Caco-2 (cell line): ENCODE data around the gene MAML2. TPM values are rescaled to one million over a fixed set of nuclear protein-coding genes. Genes with fewer than 3 reads are reported as not detected.

Experiments used
- BruUV-seq: library from RNA; stranded (reverse); fragments of 400-500 nt; replicated peaks from 2 replicates; lab custom pipeline; 2021; lab: Mats Ljungman, UMichigan
- CTCF ChIA-PET: fragments of 300-600 bp; sonication (Branson Sonifier 250); formaldehyde crosslinking; loops from one replicate; lab custom pipeline; 2022; ENCODE audit warnings: antibody characterized with exemption; lab: Charles Lee
- POLR2A ChIA-PET: fragments of 300-600 bp; sonication (Branson Sonifier 250); formaldehyde crosslinking; loops from one replicate; lab custom pipeline; 2022; ENCODE audit warnings: antibody characterized with exemption; lab: Charles Lee
- DNase-seq, 2 experiments: peaks; one replicate each; pipeline versions ENCODE4 v3.0.0 to v3.0.0-alpha.2; 2020 to 2022
- H3K27me3 ChIP-seq: replicated peaks from 2 replicates; pipeline ENCODE4 v1.6.0; 2011; ENCODE audit warnings: low read length; ENCODE audit not compliant: control insufficient read depth, insufficient read depth
- H3K36me3 ChIP-seq: 2 replicates; pipeline ENCODE4 v1.5.1; 2011; ENCODE audit warnings: low read length; ENCODE audit not compliant: control insufficient read depth, insufficient read depth
- H3K4me1 ChIP-seq: fragments of 250-450 bp; sonication (Bioruptor Pico); 2 replicates; pipeline ENCODE4 v1.5.1; 2020; ENCODE audit warnings: mild to moderate bottlenecking
- H3K4me3 ChIP-seq: 2 replicates; pipeline ENCODE4 v1.5.1; 2011; ENCODE audit warnings: low read depth, mild to moderate bottlenecking, control low read depth, low read length
- H3K9me3 ChIP-seq: fragments of 250-450 bp; sonication (Bioruptor Pico); 2 replicates; pipeline ENCODE4 v1.5.1; 2020; ENCODE audit warnings: mild to moderate bottlenecking, moderate library complexity
- H3K27ac Mint-ChIP-seq: one replicate; pipeline ENCODE4 v1.8.0; 2022; ENCODE audit warnings: mixed read lengths; ENCODE audit not compliant: unreplicated experiment
- H3K27me3 Mint-ChIP-seq: one replicate; pipeline ENCODE4 v1.8.0; 2022; ENCODE audit warnings: mixed read lengths; ENCODE audit not compliant: insufficient read depth, unreplicated experiment
- H3K36me3 Mint-ChIP-seq: one replicate; pipeline ENCODE4 v1.8.0; 2022; ENCODE audit warnings: mild to moderate bottlenecking, mixed read lengths; ENCODE audit not compliant: insufficient read depth, unreplicated experiment
- H3K4me1 Mint-ChIP-seq: one replicate; pipeline ENCODE4 v1.8.0; 2022; ENCODE audit warnings: low read depth, mixed read lengths; ENCODE audit not compliant: unreplicated experiment
- H3K4me3 Mint-ChIP-seq: one replicate; pipeline ENCODE4 v1.8.0; 2022; ENCODE audit warnings: mild to moderate bottlenecking, moderate library complexity, mixed read lengths; ENCODE audit not compliant: unreplicated experiment
- H3K9me3 Mint-ChIP-seq: one replicate; pipeline ENCODE4 v1.8.0; 2022; ENCODE audit warnings: mixed read lengths; ENCODE audit not compliant: unreplicated experiment
- intact Hi-C: fragments of 100-400 bp; cut with micrococcal nuclease; formaldehyde crosslinking; loops from one replicate; pipeline ENCODE4 v1.10.0; 2022; ENCODE audit not compliant: unreplicated experiment
- total RNA-seq: library from RNA; stranded (reverse); gene quantifications from 2 replicates; pipeline ENCODE4 v1.2.3, GENCODE V29; 2022
- TF ChIP-seq, protein P1 (sequence below), 2 experiments: fragments of 200-600 bp in 1 of 2; IDR thresholded peaks; 1 replicate in 1 of 2; 2 replicates in 1 of 2; pipeline versions ENCODE4 v1.5.1 to v1.8.0; 2011 to 2022; ENCODE audit warnings: antibody characterized with exemption in 1 of 2, control low read depth in 1 of 2, inconsistent platforms in 1 of 2, low read depth in 1 of 2, low read length in 1 of 2, mild to moderate bottlenecking in 1 of 2, moderate library complexity in 1 of 2; ENCODE audit not compliant: insufficient read depth in 1 of 2, severe bottlenecking in 1 of 2, unreplicated experiment in 1 of 2

The MAML2 gene
- total RNA-seq, 1 experiment from 2014 or later, result 11.5 TPM

DNA sequence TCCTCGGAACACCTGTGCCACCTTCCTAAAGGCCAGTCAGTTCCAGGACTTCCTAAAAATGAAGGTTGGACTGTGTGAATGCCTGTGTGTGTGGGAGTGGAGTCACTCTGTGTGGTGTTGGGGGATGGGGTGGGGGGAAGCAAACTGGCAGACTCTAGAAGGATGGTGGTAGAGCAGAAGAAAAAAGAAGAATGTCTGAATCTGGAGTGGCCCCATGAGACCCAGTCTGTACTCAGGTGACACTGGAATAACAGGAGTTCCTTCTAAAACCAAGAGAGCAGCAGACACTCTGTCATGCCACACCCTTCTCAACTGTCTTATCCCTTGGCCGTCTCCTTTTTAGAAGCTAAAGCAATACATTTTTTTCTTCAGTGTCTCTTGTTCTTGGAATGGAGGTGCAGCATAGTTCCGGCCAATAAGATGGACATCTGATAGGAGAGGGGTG is 82.9 kb downstream of the MAML2 start:
- TF ChIP-seq, protein P1, sequence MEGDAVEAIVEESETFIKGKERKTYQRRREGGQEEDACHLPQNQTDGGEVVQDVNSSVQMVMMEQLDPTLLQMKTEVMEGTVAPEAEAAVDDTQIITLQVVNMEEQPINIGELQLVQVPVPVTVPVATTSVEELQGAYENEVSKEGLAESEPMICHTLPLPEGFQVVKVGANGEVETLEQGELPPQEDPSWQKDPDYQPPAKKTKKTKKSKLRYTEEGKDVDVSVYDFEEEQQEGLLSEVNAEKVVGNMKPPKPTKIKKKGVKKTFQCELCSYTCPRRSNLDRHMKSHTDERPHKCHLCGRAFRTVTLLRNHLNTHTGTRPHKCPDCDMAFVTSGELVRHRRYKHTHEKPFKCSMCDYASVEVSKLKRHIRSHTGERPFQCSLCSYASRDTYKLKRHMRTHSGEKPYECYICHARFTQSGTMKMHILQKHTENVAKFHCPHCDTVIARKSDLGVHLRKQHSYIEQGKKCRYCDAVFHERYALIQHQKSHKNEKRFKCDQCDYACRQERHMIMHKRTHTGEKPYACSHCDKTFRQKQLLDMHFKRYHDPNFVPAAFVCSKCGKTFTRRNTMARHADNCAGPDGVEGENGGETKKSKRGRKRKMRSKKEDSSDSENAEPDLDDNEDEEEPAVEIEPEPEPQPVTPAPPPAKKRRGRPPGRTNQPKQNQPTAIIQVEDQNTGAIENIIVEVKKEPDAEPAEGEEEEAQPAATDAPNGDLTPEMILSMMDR (IDR thresholded peaks at IDR 0.05; ENCODE audit: insufficient read depth in 1 of 2, low read depth in 1 of 2, low read length in 1 of 2, severe bottlenecking in 1 of 2, unreplicated experiment in 1 of 2), result no peak
- no peak overlapping the region for H3K4me3 Mint-ChIP-seq
- no peaks in the 10 kb centered on the region for H3K27me3 Mint-ChIP-seq
- H3K27me3 ChIP-seq, result no peaks in the 10 kb centered on the region
- H3K9me3 Mint-ChIP-seq, result no peaks in the 10 kb centered on the region
- peaks cover 5% of the 10 kb centered on the region for H3K36me3 Mint-ChIP-seq
- H3K4me1 ChIP-seq, result peaks cover 28% of the 10 kb centered on the region
- CTCF ChIA-PET, result interaction anchor here (0.9 kb wide), 1 partner anchor 83 kb away, joined by 5 read pairs; the partner anchor contains the start of gene MAML2
- no peak for DNase-seq
- BruUV-seq, result no TSS peak
- H3K4me3 ChIP-seq, result no peak overlapping the region
- POLR2A ChIA-PET, result no interaction called here
- intact Hi-C loops, result loop anchor here (1.0 kb wide), 1 partner anchor 12 kb away; no protein-coding TSS in a partner anchor
- peaks cover 60% of the 10 kb centered on the region for H3K4me1 Mint-ChIP-seq
- no peaks in the 10 kb centered on the region for H3K36me3 ChIP-seq
- no peaks in the 10 kb centered on the region for H3K9me3 ChIP-seq
- no peak overlapping the region for H3K27ac Mint-ChIP-seq

DNA sequence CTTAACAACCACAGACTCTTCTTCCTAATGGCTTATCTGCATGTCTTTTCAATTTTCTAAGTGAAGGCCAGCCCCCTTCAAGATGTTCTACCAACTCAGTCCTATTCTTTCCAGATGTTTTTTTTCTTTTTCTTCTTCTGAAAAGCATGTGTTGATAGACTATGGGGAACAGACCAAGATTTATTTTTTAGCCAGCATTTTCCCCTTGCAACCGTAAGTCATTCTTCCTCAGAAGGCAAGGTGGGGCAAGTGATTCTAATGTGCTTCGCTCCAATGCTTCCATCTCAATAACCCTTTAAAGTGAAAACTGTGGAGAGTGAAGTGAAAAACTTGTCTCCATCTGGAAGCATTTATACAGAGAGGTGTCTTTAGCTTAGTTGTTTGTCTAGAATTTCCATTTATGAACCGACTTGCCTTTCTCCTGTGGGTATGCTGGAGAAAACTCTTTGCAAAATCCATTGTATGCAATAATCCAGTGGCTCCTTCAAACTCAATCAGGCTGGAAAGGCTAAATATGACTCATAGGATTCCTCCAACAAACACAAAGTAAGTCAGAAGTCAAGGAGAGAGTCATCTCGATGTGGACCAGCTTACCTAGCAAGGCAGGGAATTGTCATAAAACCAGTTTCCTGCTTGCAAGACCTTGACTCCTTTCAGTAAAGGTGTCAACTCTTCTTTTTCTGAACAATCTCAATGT is 83.7 kb downstream of the MAML2 start:
- no peaks in the 10 kb centered on the region for H3K9me3 ChIP-seq
- intact Hi-C loops, result no loop called here
- BruUV-seq, result no TSS peak
- ChIA-PET POLR2A (no interaction called here), CTCF (interaction anchor here (0.9 kb wide), 1 partner anchor 84 kb away, joined by 5 read pairs; the partner anchor contains the start of gene MAML2)
- peaks cover 22% of the 10 kb centered on the region for H3K4me1 ChIP-seq
- H3K27me3 ChIP-seq, result no peaks in the 10 kb centered on the region
- no peak overlapping the region for H3K4me3 ChIP-seq
- TF ChIP-seq, protein P1 (IDR thresholded peaks at IDR 0.05; ENCODE audit: insufficient read depth in 1 of 2, low read depth in 1 of 2, low read length in 1 of 2, severe bottlenecking in 1 of 2, unreplicated experiment in 1 of 2), result no peak
- H3K36me3 ChIP-seq, result no peaks in the 10 kb centered on the region
- Mint-ChIP-seq H3K4me1 (peaks cover 52% of the 10 kb centered on the region), H3K36me3 (peaks cover 5% of the 10 kb centered on the region), H3K27me3 (no peaks in the 10 kb centered on the region), H3K4me3 (no peak overlapping the region), H3K27ac (peak overlapping the region; percentile 21), H3K9me3 (no peaks in the 10 kb centered on the region)
- DNase-seq, result no peak

DNA sequence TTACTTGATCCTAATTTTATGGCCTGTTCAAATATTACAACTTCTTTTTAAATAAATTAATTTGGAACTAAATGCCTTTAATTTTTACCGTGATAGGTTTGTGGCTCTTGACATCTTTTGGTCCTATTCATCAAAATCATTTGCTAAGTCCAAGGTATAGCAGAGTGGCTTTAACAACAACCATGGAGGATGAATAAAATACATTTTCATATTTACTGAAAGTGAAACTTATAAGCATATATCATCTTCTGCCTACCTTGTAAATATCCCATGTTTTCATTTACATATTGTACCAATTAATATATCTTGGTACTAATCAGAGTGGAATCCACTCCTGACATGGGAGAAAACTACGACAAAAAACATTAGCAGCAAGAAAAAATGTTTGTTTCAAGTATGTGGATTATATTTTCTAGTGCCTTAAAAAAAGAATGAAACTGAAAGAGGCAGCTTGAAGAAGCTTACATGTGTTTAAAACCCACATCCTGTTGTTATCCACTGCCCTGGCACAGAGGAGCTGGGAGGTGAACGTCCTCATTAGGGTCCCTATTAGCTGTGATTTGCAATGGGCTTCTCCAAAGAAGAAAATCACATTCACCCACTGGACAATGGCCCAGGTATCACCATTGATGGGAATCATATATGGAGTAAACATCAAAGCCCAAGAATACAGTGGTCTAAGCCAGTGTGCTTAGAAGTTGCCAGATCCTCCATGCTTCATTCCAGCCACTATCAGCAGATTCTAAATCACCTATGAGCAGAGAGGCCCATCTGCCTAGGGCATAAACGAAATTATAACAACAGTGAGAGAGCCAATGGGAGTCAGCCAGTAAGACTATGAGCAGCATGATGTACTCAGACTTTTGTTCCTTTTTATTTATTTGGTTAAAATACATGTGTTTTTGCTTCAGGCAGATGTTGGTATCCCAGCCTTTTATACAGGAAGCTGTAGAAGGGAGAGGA is 84.7 kb downstream of the MAML2 start:
- DNase-seq, result no peak
- ChIA-PET POLR2A (interaction anchor here (0.6 kb wide), 1 partner anchor 15 kb away, joined by 3 read pairs; no protein-coding TSS in a partner anchor), CTCF (no interaction called here)
- Histone ChIP-seq H3K4me1 (peaks cover 21% of the 10 kb centered on the region), H3K36me3 (no peaks in the 10 kb centered on the region), H3K4me3 (no peak overlapping the region), H3K9me3 (no peaks in the 10 kb centered on the region), H3K27me3 (no peaks in the 10 kb centered on the region)
- peaks cover 47% of the 10 kb centered on the region for H3K4me1 Mint-ChIP-seq
- intact Hi-C loops, result no loop called here
- no peak overlapping the region for H3K27ac Mint-ChIP-seq
- no TSS peak for BruUV-seq
- H3K4me3 Mint-ChIP-seq, result no peak overlapping the region
- H3K9me3 Mint-ChIP-seq, result no peaks in the 10 kb centered on the region
- no peaks in the 10 kb centered on the region for H3K27me3 Mint-ChIP-seq
- H3K36me3 Mint-ChIP-seq, result peaks cover 5% of the 10 kb centered on the region
- TF ChIP-seq, protein P1 (IDR thresholded peaks at IDR 0.05; ENCODE audit: insufficient read depth in 1 of 2, low read depth in 1 of 2, low read length in 1 of 2, severe bottlenecking in 1 of 2, unreplicated experiment in 1 of 2), result no peak
